ENCODE results near the gene ALAS1.

ALAS1 gene

DNA sequence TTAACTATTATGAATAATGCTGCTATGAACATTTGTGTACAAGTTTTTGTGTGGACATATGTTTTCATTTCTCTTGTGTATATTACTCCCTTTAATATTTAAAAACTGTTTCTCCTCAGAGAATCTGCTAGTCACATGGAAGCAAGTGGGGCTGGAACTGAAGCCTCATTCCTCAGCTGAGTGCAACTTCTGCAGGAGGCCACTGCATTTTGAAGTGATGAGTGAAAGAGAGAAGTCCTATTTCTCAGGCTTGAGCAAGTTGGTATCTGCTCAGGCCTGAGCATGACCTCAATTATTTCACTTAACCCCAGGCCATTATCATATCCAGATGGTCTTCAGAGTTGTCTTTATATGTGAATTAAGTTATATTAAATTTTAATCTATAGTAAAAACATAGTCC, 15.9 kb downstream of the ALAS1 start:
- Histone ChIP-seq H2BK120ac (ENCODE audit: low read depth, low read length) (no peak overlapping the region), H3K27me3 (ENCODE audit: control insufficient read depth in 1 of 2, insufficient read depth in 1 of 2, low read length in 2 of 2) (no peaks in the 10 kb centered on the region), H3K4me1 (ENCODE audit: control insufficient read depth, insufficient read depth, low read depth, low read length) (peaks cover 8% of the 10 kb centered on the region), H3K4ac (ENCODE audit: low read depth in 1 of 2, low read length in 2 of 2) (no peak overlapping the region), H4K8ac (ENCODE audit: low read length) (no peak overlapping the region), H3K9me3 (ENCODE audit: control insufficient read depth, low read length) (no peaks in the 10 kb centered on the region), H3K23ac (ENCODE audit: low read length in 2 of 2) (no peak overlapping the region), H3K27ac (ENCODE audit: low read length, poor library complexity, severe bottlenecking) (no peak overlapping the region), H3K79me1 (replicated peaks; ENCODE audit: low read length, poor library complexity, severe bottlenecking) (peaks cover 9% of the 10 kb centered on the region), H3K18ac (ENCODE audit: low read depth in 1 of 2, low read length in 2 of 2) (no peak overlapping the region), H2BK15ac (ENCODE audit: low read depth, poor library complexity, severe bottlenecking) (no peak overlapping the region), H3K36me3 (ENCODE audit: control insufficient read depth in 1 of 2, insufficient read depth in 2 of 2, low read depth in 1 of 2, low read length in 2 of 2) (peaks cover 53 to 69% of the 10 kb centered on the region in 2 experiments), H4K91ac (ENCODE audit: low read length) (no peak overlapping the region), H2AFZ (ENCODE audit: low read depth, low read length) (no peak overlapping the region), H2AK5ac (ENCODE audit: low read length, severe bottlenecking) (no peak overlapping the region), H3K4me3 (ENCODE audit: insufficient read depth in 1 of 2, low read depth in 1 of 2, low read length in 2 of 2) (no peak overlapping the region), H3K14ac (ENCODE audit: low read length in 2 of 2) (no peak overlapping the region), H2BK12ac (ENCODE audit: low read length in 2 of 2) (no peak overlapping the region), H3K9ac (ENCODE audit: low read length) (peak overlapping the region; percentile 52), H3K4me2 (ENCODE audit: low read length, poor library complexity, severe bottlenecking) (no peak overlapping the region), H2BK5ac (ENCODE audit: low read depth, low read length, poor library complexity, severe bottlenecking) (no peak overlapping the region)
- DNase-seq: no peak

DNA sequence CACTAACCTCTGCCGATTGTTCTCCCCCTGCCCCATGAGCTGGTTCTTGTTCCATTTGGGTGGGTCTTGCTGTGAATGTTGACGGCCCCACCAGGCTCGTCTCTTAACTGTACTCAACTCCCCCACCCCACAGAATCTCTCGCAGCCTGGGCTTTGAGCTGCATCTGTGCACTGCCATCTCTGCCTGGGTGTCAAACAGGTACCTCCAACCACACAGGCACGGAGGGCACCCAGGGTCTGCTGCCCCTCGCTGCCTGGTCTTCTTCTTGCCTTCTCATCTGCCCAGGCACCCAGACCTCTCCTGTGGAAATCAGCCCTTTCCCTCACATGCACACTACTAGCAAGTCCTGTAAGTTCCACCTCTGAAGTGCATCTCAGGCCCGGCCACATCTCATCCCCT, 17.4 kb downstream of the ALAS1 start:
- Histone ChIP-seq H2BK5ac (ENCODE audit: low read depth, low read length, poor library complexity, severe bottlenecking) (no peak overlapping the region), H3K4me1 (ENCODE audit: control insufficient read depth, insufficient read depth, low read depth, low read length) (peaks cover 8% of the 10 kb centered on the region), H3K23ac (ENCODE audit: low read length in 2 of 2) (peak overlapping the region in 1 of 2 experiments; percentile 3), H3K14ac (ENCODE audit: low read length in 2 of 2) (no peak overlapping the region), H3K4me2 (ENCODE audit: low read length, poor library complexity, severe bottlenecking) (no peak overlapping the region), H2BK15ac (ENCODE audit: low read depth, poor library complexity, severe bottlenecking) (no peak overlapping the region), H2AK5ac (ENCODE audit: low read length, severe bottlenecking) (no peak overlapping the region), H2BK120ac (ENCODE audit: low read depth, low read length) (no peak overlapping the region), H2BK12ac (ENCODE audit: low read length in 2 of 2) (no peak overlapping the region), H3K4me3 (ENCODE audit: insufficient read depth in 1 of 2, low read depth in 1 of 2, low read length in 2 of 2) (no peak overlapping the region), H3K9ac (ENCODE audit: low read length) (no peak overlapping the region), H3K79me1 (replicated peaks; ENCODE audit: low read length, poor library complexity, severe bottlenecking) (peaks cover 6% of the 10 kb centered on the region), H3K36me3 (ENCODE audit: control insufficient read depth in 1 of 2, insufficient read depth in 2 of 2, low read depth in 1 of 2, low read length in 2 of 2) (peaks cover 49 to 55% of the 10 kb centered on the region in 2 experiments), H2AFZ (ENCODE audit: low read depth, low read length) (no peak overlapping the region), H4K8ac (ENCODE audit: low read length) (no peak overlapping the region), H3K4ac (ENCODE audit: low read depth in 1 of 2, low read length in 2 of 2) (no peak overlapping the region), H3K18ac (ENCODE audit: low read depth in 1 of 2, low read length in 2 of 2) (no peak overlapping the region), H4K91ac (ENCODE audit: low read length) (no peak overlapping the region), H3K27ac (ENCODE audit: low read length, poor library complexity, severe bottlenecking) (no peak overlapping the region), H3K27me3 (ENCODE audit: control insufficient read depth in 1 of 2, insufficient read depth in 1 of 2, low read length in 2 of 2) (no peaks in the 10 kb centered on the region), H3K9me3 (ENCODE audit: control insufficient read depth, low read length) (no peaks in the 10 kb centered on the region)
- no peak for DNase-seq
- 95% methylated on average over 7 of the region's 7 CpGs for WGBS

DNA sequence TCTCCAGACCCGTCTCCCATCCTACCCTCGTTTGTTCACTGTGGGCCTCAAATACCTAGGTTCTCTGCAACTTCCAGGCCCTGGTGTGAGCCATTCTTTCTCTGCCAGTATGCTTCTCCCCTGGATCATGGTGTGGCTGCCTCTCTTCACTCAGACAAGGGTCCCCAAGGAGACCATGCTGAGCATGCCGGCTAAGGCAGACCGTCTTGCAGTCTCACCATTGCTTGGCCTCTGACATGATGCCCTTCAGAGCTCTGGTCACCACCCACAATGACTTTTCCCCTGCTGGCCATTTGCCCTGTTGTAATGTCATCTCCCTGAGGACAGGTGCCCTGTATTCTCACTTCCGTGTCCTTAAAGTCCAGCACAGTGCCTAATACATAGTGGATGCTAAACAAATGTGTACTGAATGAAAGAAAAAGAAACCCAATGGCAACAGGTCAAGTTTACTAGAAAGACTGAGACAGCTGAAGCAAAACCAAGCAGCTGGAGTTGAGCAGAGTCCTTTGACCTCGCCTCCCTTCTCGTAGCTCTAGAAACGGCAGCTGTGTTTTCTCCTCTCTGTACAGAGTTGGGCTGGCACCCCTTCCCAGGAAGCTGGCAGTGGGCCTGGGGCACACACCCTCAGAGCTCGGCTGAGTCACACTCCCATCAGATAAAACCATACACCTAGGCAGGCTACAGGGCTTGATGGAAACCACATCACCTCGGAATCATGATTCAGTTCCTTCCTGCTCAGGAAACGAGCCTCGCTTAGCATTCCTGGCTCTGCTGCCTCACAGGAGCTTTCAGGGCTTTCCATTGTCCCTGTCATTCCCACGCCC, 18.8 kb downstream of the ALAS1 start:
- peak; percentile 62 for DNase-seq
- Histone ChIP-seq H3K27me3 (ENCODE audit: control insufficient read depth in 1 of 2, insufficient read depth in 1 of 2, low read length in 2 of 2) (no peaks in the 10 kb centered on the region), H4K8ac (ENCODE audit: low read length) (no peak overlapping the region), H3K4me1 (ENCODE audit: control insufficient read depth, insufficient read depth, low read depth, low read length) (peaks cover 9% of the 10 kb centered on the region), H2BK5ac (ENCODE audit: low read depth, low read length, poor library complexity, severe bottlenecking) (no peak overlapping the region), H3K9me3 (ENCODE audit: control insufficient read depth, low read length) (no peaks in the 10 kb centered on the region), H2AFZ (ENCODE audit: low read depth, low read length) (no peak overlapping the region), H3K18ac (ENCODE audit: low read depth in 1 of 2, low read length in 2 of 2) (no peak overlapping the region), H4K91ac (ENCODE audit: low read length) (no peak overlapping the region), H3K23ac (ENCODE audit: low read length in 2 of 2) (no peak overlapping the region), H3K14ac (ENCODE audit: low read length in 2 of 2) (no peak overlapping the region), H3K4me2 (ENCODE audit: low read length, poor library complexity, severe bottlenecking) (no peak overlapping the region), H3K36me3 (ENCODE audit: control insufficient read depth in 1 of 2, insufficient read depth in 2 of 2, low read depth in 1 of 2, low read length in 2 of 2) (peaks cover 37 to 40% of the 10 kb centered on the region in 2 experiments), H2BK120ac (ENCODE audit: low read depth, low read length) (no peak overlapping the region), H2AK5ac (ENCODE audit: low read length, severe bottlenecking) (no peak overlapping the region), H3K79me1 (replicated peaks; ENCODE audit: low read length, poor library complexity, severe bottlenecking) (peaks cover 1% of the 10 kb centered on the region), H3K9ac (ENCODE audit: low read length) (peak overlapping the region; percentile 1), H3K4me3 (ENCODE audit: insufficient read depth in 1 of 2, low read depth in 1 of 2, low read length in 2 of 2) (no peak overlapping the region), H3K4ac (ENCODE audit: low read depth in 1 of 2, low read length in 2 of 2) (no peak overlapping the region), H2BK15ac (ENCODE audit: low read depth, poor library complexity, severe bottlenecking) (no peak overlapping the region), H2BK12ac (ENCODE audit: low read length in 2 of 2) (no peak overlapping the region), H3K27ac (ENCODE audit: low read length, poor library complexity, severe bottlenecking) (no peak overlapping the region)
- 48% methylated on average over 13 of the region's 13 CpGs for WGBS

DNA sequence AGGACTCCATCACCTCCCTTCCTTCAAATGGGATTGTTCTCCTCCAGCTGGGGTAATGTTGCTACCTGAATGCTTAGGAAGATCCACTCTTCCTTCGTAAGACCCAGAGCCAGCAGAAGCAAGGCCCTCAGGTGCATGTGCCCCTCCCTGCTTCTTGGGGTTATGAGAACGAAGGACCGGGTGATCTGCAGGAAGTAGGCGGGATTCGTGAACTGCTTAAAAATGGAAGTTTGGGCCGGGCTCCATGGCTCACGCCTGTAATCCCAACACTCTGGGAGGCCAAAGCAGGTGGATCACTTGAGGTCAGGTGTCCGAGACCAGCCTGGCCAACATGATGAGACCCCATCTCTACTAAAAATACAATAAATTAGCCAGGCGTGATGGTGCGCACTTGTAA, 19.4 kb downstream of the ALAS1 start:
- 80% methylated on average over 8 of the region's 10 CpGs for WGBS
- Histone ChIP-seq H3K4me2 (ENCODE audit: low read length, poor library complexity, severe bottlenecking) (no peak overlapping the region), H2BK120ac (ENCODE audit: low read depth, low read length) (no peak overlapping the region), H4K91ac (ENCODE audit: low read length) (no peak overlapping the region), H3K4ac (ENCODE audit: low read depth in 1 of 2, low read length in 2 of 2) (no peak overlapping the region), H2AK5ac (ENCODE audit: low read length, severe bottlenecking) (no peak overlapping the region), H3K9me3 (ENCODE audit: control insufficient read depth, low read length) (no peaks in the 10 kb centered on the region), H2AFZ (ENCODE audit: low read depth, low read length) (no peak overlapping the region), H3K79me1 (replicated peaks; ENCODE audit: low read length, poor library complexity, severe bottlenecking) (peaks cover 1% of the 10 kb centered on the region), H3K4me3 (ENCODE audit: insufficient read depth in 1 of 2, low read depth in 1 of 2, low read length in 2 of 2) (no peak overlapping the region), H3K36me3 (ENCODE audit: control insufficient read depth in 1 of 2, insufficient read depth in 2 of 2, low read depth in 1 of 2, low read length in 2 of 2) (peaks cover 31 to 34% of the 10 kb centered on the region in 2 experiments), H3K27ac (ENCODE audit: low read length, poor library complexity, severe bottlenecking) (no peak overlapping the region), H4K8ac (ENCODE audit: low read length) (no peak overlapping the region), H3K23ac (ENCODE audit: low read length in 2 of 2) (no peak overlapping the region), H3K9ac (ENCODE audit: low read length) (no peak overlapping the region), H2BK15ac (ENCODE audit: low read depth, poor library complexity, severe bottlenecking) (no peak overlapping the region), H3K4me1 (ENCODE audit: control insufficient read depth, insufficient read depth, low read depth, low read length) (peaks cover 9% of the 10 kb centered on the region), H2BK5ac (ENCODE audit: low read depth, low read length, poor library complexity, severe bottlenecking) (no peak overlapping the region), H3K18ac (ENCODE audit: low read depth in 1 of 2, low read length in 2 of 2) (no peak overlapping the region), H2BK12ac (ENCODE audit: low read length in 2 of 2) (no peak overlapping the region), H3K27me3 (ENCODE audit: control insufficient read depth in 1 of 2, insufficient read depth in 1 of 2, low read length in 2 of 2) (no peaks in the 10 kb centered on the region), H3K14ac (ENCODE audit: low read length in 2 of 2) (no peak overlapping the region)
- no peak for DNase-seq
